HG03159 (cell line): ENCODE data around the gene RGS10.

ENCODE experiments used
- ATAC-seq: cut with Tn5 transposase; IDR thresholded peaks from one replicate; pipeline ENCODE4 v1.9.1; 2021; ENCODE audit warnings: mild to moderate bottlenecking, moderate library complexity; ENCODE audit not compliant: unreplicated experiment

RGS10 gene

GRCh38 chr10:119520283-119520682 lies 22.2 kb downstream of the RGS10 start:
- ATAC-seq, result no peak

- ATAC-seq, result no peak
Observed at GRCh38 chr10:119518936-119519335, 23.6 kb downstream of the RGS10 start.

GRCh38 chr10:119518176-119518575 lies 24.3 kb downstream of the RGS10 start:
- no peak for ATAC-seq

GRCh38 chr10:119517235-119518141 lies 25.0 kb downstream of the RGS10 start:
- ATAC-seq, result peak; percentile 56

GRCh38 chr10:119516381-119517234 lies 25.9 kb downstream of the RGS10 start:
- ATAC-seq, result peak; percentile 68

- no peak for ATAC-seq
Observed at GRCh38 chr10:119515511-119516045, 26.9 kb downstream of the RGS10 start.

- no peak for ATAC-seq
Observed at GRCh38 chr10:119514819-119515218, 27.7 kb downstream of the RGS10 start.

GRCh38 chr10:119511828-119512515 lies 30.5 kb downstream of the RGS10 start:
- ATAC-seq, result no peak

GRCh38 chr10:119509909-119510451 lies 32.5 kb downstream of the RGS10 start:
- no peak for ATAC-seq

GRCh38 chr10:119507115-119507514 lies 35.4 kb downstream of the RGS10 start:
- no peak for ATAC-seq

- no peak for ATAC-seq
Observed at GRCh38 chr10:119505588-119506315, 36.8 kb downstream of the RGS10 start.

GRCh38 chr10:119505131-119505551 lies 37.4 kb downstream of the RGS10 start:
- ATAC-seq, result no peak

- no peak for ATAC-seq
Observed at GRCh38 chr10:119504651-119505050, 37.9 kb downstream of the RGS10 start.

- no peak for ATAC-seq
Observed at GRCh38 chr10:119503821-119504220, 38.7 kb downstream of the RGS10 start.

GRCh38 chr10:119502618-119503155 lies 39.8 kb downstream of the RGS10 start:
- ATAC-seq, result peak; percentile 13

GRCh38 chr10:119502209-119502608 lies 40.3 kb downstream of the RGS10 start:
- ATAC-seq, result peak; percentile 69

GRCh38 chr10:119501690-119502089 lies 40.8 kb downstream of the RGS10 start:
- no peak for ATAC-seq

- ATAC-seq, result no peak
Observed at GRCh38 chr10:119500821-119501220, 41.7 kb downstream of the RGS10 start.

- no peak for ATAC-seq
Observed at GRCh38 chr10:119500123-119500795, 42.3 kb downstream of the RGS10 start.
